ENCODE measurements around the gene LRBA. TPM values are rescaled to one million over a fixed set of nuclear protein-coding genes. Genes with fewer than 3 reads are reported as not detected.

The LRBA gene
- total and polyA plus RNA-seq, 9 donors = 9.7 to 49.2 (median 30.4) TPM

DNA sequence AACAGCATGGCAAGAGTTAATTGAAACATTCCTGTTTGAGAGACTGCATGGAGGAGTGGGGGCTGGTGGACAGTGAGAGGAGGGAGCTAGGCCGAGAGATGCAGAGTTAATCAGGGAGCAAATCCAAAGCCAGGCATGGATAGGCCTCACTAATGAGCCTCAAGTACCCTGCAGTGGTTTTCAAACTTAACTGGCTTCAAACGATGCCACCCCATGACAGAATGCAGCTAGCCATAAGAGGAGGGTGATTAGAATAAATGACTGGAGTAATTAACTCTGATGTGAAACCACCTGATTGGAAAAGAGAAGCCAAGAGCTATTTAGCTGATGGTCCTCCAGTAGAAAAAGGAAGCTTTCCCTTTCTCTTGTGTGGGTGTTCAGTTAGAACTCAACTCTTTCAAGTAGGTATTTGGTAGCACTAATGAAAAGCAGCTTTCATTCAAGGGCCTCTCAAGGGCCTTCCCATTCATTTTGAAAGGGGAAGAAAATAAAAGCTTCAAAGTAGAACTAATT, 648.5 kb downstream of the LRBA start:
- 41 to 51% (median 47%) methylated on average over 2 of the region's 2 CpGs for WGBS, 3 donors
- no peak for DNase-seq
- TF ChIP-seq CTCF (IDR thresholded peaks at IDR 0.05) (no peak), POLR2A (IDR thresholded peaks at IDR 0.05) (no peak), EP300 (IDR thresholded peaks at IDR 0.05) (no peak)
- no peaks in the 10 kb centered on the region for H3K36me3 ChIP-seq
- H3K4me3 ChIP-seq = no peak overlapping the region
- no peaks in the 10 kb centered on the region for H3K9me3 ChIP-seq
- intact Hi-C loops (cut with DNase I) = no loop called here
- H3K27me3 ChIP-seq = no peaks in the 10 kb centered on the region
- H3K4me1 ChIP-seq (ENCODE audit: insufficient read depth) = no peaks in the 10 kb centered on the region
- H3K27ac ChIP-seq = no peak overlapping the region

DNA sequence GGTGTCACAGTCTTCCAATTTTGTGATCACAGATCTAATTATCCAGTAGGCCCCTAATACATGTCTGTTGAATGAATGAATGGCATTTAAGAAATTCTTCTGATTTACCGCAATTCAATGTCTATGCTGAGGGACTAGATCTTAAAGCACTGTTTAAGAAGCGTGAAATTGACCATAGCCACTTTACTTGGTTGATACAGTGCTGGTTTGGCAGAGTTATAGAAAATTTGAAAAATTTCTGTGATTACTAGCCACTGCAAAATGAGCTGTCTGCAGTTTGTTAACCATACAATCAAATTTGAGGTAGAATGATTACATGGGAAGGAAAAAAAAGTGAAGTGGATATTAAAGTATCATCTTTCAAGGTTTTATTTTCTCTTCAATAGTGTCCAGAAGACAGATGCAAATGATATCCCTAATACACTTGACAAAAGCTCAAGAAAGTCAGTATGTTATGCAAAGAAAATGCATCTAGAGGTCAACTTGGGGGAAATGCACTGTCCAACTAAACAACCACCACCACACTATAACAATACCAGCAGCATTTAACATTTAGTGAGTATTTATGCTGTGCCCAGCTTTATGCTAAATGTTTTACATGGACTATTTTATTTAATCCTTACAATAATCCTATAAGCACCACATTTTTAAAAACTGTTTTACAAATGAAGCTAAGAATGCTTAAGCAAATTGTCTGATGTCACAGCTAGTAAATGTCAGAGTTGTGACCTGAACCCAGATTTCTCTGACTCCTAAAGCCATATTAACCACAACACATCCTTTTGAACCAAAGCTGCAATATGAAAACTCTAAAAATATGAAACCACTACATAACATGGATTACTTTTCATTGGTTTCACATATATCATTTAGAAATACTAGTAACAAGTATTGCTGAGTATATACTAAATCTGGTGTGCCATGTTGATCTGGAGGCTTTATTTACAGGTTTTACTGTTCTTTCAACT, 651.1 kb downstream of the LRBA start:
- DNase-seq = no peak
- H3K9me3 ChIP-seq = no peaks in the 10 kb centered on the region
- H3K27me3 ChIP-seq = no peaks in the 10 kb centered on the region
- H3K4me3 ChIP-seq = no peak overlapping the region
- WGBS, 3 donors = 49 to 70% (median 69%) methylated on average over 2 of the region's 2 CpGs
- TF ChIP-seq EP300 (IDR thresholded peaks at IDR 0.05) (no peak), POLR2A (IDR thresholded peaks at IDR 0.05) (no peak)
- no peaks in the 10 kb centered on the region for H3K36me3 ChIP-seq
- H3K27ac ChIP-seq = no peak overlapping the region
- H3K4me1 ChIP-seq (ENCODE audit: insufficient read depth) = peaks cover 1% of the 10 kb centered on the region
- intact Hi-C loops (cut with DNase I) = no loop called here

DNA sequence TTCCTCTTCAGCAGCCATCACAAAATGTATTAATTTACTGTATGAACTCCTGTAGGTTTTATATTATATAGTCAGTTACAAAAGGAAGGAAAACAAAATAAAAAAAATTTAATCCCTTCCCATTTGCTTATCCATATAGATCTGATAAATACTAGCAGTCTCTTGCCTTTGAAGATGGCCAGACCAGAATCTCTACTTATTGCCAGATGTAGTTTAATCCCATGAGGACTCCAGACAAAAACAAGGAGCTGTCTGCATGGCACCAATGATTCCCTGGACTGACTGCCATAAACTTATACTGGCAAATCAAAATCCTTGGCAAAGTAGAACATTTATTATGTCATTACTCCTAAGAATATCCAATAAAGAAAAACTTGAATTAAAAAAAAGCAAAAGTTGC, 656.4 kb downstream of the LRBA start:
- Histone ChIP-seq H3K9me3 (no peaks in the 10 kb centered on the region), H3K27me3 (no peaks in the 10 kb centered on the region), H3K4me3 (no peak overlapping the region), H3K36me3 (no peaks in the 10 kb centered on the region), H3K27ac (no peak overlapping the region), H3K4me1 (ENCODE audit: insufficient read depth) (peaks cover 1% of the 10 kb centered on the region)
- no peak for DNase-seq
- no peak for TF ChIP-seq POLR2A (IDR thresholded peaks at IDR 0.05)
- no peak for TF ChIP-seq CTCF (IDR thresholded peaks at IDR 0.05)
- no peak for TF ChIP-seq EP300 (IDR thresholded peaks at IDR 0.05)
- intact Hi-C loops (cut with DNase I) = no loop called here

DNA sequence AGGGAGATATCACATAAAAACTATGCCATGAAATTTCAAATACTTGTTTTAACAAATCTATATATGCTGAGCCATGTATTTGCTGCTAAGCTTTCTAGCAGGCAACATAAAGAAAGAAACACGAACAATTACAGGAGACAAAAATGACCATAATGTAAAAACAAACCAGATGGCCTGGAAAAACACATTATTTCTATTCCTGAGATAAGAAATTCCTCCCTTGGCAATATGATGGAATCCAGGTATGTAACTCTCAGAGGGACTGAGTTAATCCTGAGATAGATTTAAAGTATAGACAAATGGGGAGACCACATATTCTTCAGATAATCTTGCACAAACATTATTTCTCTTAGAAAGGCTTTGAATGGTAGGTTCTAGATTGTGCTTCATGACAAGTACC, 657.3 kb downstream of the LRBA start:
- no peak for DNase-seq
- intact Hi-C loops (cut with DNase I) = no loop called here
- no peaks in the 10 kb centered on the region for H3K36me3 ChIP-seq
- H3K4me1 ChIP-seq (ENCODE audit: insufficient read depth) = peaks cover 1% of the 10 kb centered on the region
- no peaks in the 10 kb centered on the region for H3K9me3 ChIP-seq
- TF ChIP-seq CTCF (IDR thresholded peaks at IDR 0.05) (no peak), EP300 (IDR thresholded peaks at IDR 0.05) (no peak), POLR2A (IDR thresholded peaks at IDR 0.05) (no peak)
- 91 to 94% (median 91%) methylated on average over 1 of the region's 1 CpG for WGBS, 3 donors
- no peak overlapping the region for H3K27ac ChIP-seq
- no peaks in the 10 kb centered on the region for H3K27me3 ChIP-seq
- H3K4me3 ChIP-seq = no peak overlapping the region

All from ovary (tissue), 9 donors.